Naive thymus-derived CD8-positive, alpha-beta T cell (primary cell): ENCODE data around the gene KLHL21. TPM values are rescaled to one million over a fixed set of nuclear protein-coding genes. Genes with fewer than 3 reads are reported as not detected.
"Not testable (repeated sequence)": the region's sequence is repeated elsewhere in the genome, so short reads cannot be mapped to it uniquely, and the experiment has no call there.

Experiments
- ATAC-seq, 2 donors: fragments of 150-1000 bp; cut with Tn5 transposase in 1 of 2; sonication (Bioruptor Pico), chemical (Tn5 transposase) in 1 of 2; 1 replicate in 1 of 2; 2 replicates in 1 of 2; pipeline ENCODE4 v1.10.0; 2021; ENCODE audit warnings: mild to moderate bottlenecking in 2 of 2, moderate library complexity in 2 of 2
- POLR2A ChIA-PET: fragments of 350-600 bp; sonication (Branson Sonifier 250); formaldehyde crosslinking; loops from one replicate; lab custom pipeline; 2021; ENCODE audit warnings: antibody characterized with exemption; lab: Charles Lee
- DNase-seq, 10 donors: peaks; one replicate each; pipeline versions ENCODE4 v3.0.0 to v3.0.0-alpha.2; 2020 to 2022
- H3K27ac Mint-ChIP-seq, 10 donors: one replicate each; pipeline ENCODE4 v1.8.0; 2020 to 2022; ENCODE audit warnings: mild to moderate bottlenecking in 10 of 10, mixed read lengths in 10 of 10, moderate library complexity in 4 of 10, inconsistent platforms in 1 of 10
- H3K27me3 Mint-ChIP-seq, 5 donors: one replicate each; pipeline ENCODE4 v1.8.0; 2021 to 2022; ENCODE audit warnings: mixed read lengths in 5 of 5
- H3K36me3 Mint-ChIP-seq, 3 donors: one replicate each; pipeline ENCODE4 v1.8.0; 2020 to 2022; ENCODE audit warnings: mixed read lengths in 3 of 3, mild to moderate bottlenecking in 2 of 3, inconsistent platforms in 1 of 3
- H3K4me1 Mint-ChIP-seq, 4 donors: one replicate each; pipeline ENCODE4 v1.8.0; 2021 to 2022; ENCODE audit warnings: mixed read lengths in 4 of 4
- H3K4me3 Mint-ChIP-seq, 10 donors: one replicate each; pipeline ENCODE4 v1.8.0; 2020 to 2022; ENCODE audit warnings: mild to moderate bottlenecking in 10 of 10, mixed read lengths in 10 of 10, moderate library complexity in 6 of 10, inconsistent platforms in 1 of 10
- H3K9me3 Mint-ChIP-seq, 9 donors: one replicate each; pipeline ENCODE4 v1.8.0; 2020 to 2022; ENCODE audit warnings: mixed read lengths in 9 of 9, mild to moderate bottlenecking in 3 of 9, inconsistent platforms in 1 of 9, moderate library complexity in 1 of 9
- polyA plus RNA-seq, 3 donors: library from polyadenylated mRNA; unstranded; fragments of 300-500 nt; fragmentation: Illumina TruSeq; gene quantifications; one replicate each; pipeline ENCODE4 v1.2.3, GENCODE V29; 2021
- total RNA-seq, 8 experiments: library from RNA in 2 of 8; stranded (reverse) in 2 of 8; gene quantifications; one replicate each; pipeline ENCODE4 v1.2.3 and lab custom pipeline; 2021 to 2026

The KLHL21 gene
- total and polyA plus RNA-seq, 5 experiments from 2014 or later, result 15.7 to 67.7 (median 26.4) TPM

DNA sequence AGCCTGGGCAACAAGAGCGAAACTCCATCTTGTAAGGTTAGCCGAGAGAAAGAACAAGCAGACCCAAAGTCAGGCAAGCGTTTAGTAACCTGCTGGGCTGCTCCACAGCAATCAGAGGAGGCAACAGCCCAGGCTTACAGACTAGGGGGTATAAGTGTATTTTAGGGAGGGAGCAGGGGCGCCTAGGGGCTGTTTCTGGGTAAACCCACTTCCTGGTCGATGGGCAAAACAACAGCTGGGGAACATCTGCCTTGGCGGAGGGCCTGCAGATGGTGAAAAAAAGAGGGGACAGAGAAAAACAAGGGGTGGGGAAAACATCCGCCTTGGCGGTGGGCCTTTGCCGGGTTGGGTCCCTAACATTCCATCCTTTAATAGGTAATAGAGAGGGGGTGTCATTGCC lies 42.4 kb downstream of the KLHL21 start:
- Mint-ChIP-seq H3K4me1 (peaks cover 0 to 5% (median under 1%) of the 10 kb centered on the region in 4 donors), H3K4me3 (no peak overlapping the region), H3K36me3 (no peaks in the 10 kb centered on the region), H3K27me3 (no peaks in the 10 kb centered on the region), H3K9me3 (no peaks in the 10 kb centered on the region), H3K27ac (peak overlapping the region in 1 of 10 donors; percentile 70)
- POLR2A ChIA-PET, result interaction anchor here (0.6 to 0.7 kb wide), 2 partner anchors 37 to 68 kb away, joined by 3 to 7 read pairs; no protein-coding TSS in a partner anchor
- ATAC-seq, result no peak
- DNase-seq, result no peak

DNA sequence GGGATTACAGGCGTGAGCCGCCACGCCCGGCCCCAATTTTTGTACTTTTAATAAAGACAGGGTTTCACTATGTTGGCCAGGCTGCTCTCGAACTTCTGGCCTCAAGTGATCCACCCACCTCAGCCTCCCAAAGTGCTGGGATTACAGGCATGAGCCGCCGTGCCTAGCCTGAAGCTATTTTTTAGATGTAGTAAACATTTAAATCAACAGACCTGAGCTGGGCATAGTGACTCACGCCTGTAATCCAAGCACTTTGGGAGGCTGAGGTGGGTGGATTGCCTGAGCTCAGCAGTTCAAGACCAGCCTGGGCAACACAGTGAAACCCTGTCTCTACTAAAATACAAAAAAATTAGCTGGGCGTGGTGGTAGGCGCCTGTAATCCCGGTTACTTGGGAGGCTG lies 43.5 kb downstream of the KLHL21 start:
- H3K9me3 Mint-ChIP-seq, H3K27ac Mint-ChIP-seq, DNase-seq, ATAC-seq, H3K4me3 Mint-ChIP-seq, POLR2A ChIA-PET, H3K36me3 Mint-ChIP-seq, H3K27me3 Mint-ChIP-seq: not testable (repeated sequence)
- H3K4me1 Mint-ChIP-seq, result peaks cover 0 to 12% (median 4%) of the 10 kb centered on the region in 4 donors

DNA sequence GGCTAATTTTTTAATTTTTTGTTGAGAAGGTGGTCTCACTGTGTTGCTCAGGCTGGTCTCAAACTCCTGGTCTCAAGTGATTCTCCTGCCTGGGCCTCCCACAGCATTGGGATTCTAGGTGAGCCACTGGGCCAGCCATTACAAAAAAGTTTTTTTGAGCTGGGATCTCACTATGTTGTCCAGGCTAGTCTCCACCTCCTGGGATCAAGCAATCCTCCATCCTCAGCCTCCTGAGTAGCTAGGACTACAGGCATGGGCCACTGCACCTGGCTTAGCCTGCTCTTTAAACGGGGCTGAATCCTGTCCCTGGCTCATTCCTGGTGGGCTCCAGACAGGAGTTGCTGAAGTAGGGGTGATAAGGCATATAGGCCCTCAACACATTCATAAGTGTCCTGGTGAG lies 45.1 kb downstream of the KLHL21 start:
- ATAC-seq (no peak), DNase-seq (no peak)
- no peaks in the 10 kb centered on the region for H3K27me3 Mint-ChIP-seq
- H3K36me3 Mint-ChIP-seq, result peaks cover 0 to 3% (median 0%) of the 10 kb centered on the region in 3 donors
- no peak overlapping the region for H3K27ac Mint-ChIP-seq
- POLR2A ChIA-PET, result interaction anchor here (1.3 kb wide), 1 partner anchor 17 kb away, joined by 4 read pairs; no protein-coding TSS in a partner anchor
- peaks cover 0 to 18% (median 11%) of the 10 kb centered on the region in 4 donors for H3K4me1 Mint-ChIP-seq
- no peaks in the 10 kb centered on the region for H3K9me3 Mint-ChIP-seq
- H3K4me3 Mint-ChIP-seq, result no peak overlapping the region

DNA sequence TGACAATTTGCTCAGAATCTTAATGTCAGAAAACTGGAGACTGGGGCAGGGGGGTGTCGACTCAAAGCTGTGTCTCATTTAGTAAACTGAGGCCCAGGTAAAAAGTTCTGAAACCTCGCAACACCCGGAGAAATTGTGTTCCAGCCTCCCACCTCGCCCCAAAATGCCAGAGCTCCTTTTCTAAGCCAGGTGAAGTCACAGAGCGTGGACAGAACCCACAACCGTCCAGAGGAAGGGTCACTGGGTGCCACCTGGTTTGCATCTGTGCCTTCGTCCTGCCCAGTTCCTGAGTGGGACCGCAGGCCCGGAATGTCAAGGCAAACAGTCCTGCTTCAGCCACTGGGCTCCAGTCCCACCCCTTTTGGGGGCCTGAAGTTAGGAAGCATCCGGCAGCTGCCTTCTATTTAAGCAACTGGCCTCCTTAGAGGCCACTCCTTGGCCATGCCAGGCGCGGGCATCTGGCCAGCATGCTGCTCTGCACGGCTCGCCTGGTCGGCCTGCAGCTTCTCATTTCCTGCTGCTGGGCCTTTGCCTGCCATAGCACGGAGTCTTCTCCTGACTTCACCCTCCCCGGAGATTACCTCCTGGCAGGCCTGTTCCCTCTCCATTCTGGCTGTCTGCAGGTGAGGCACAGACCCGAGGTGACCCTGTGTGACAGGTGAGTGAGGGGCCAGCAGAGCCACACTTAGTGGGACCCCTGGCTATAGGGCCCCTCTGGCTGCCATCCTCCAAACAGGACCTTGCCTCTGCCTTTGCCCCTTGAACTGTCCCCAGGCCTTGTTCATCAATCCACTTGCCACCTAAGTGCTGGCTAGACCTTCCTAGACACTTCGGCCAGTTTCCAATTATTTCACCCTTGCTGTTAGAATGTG lies 47.5 kb downstream of the KLHL21 start, which contains the start of gene TAS1R1:
Gene TAS1R1, plus strand, starts transcription at position 401 of the 872 bp plus-strand sequence. Its CDS starts 67 bp downstream, at position 468.
- Mint-ChIP-seq H3K4me3 (peak within 1 kb of the TSS; percentile 67 to 87 (median 78)), H3K4me1 (peaks cover 0 to 28% (median 17%) of the 10 kb centered on the region in 4 donors), H3K9me3 (no peaks in the 10 kb centered on the region), H3K27ac (peak within 1 kb of the TSS; percentile 61 to 89 (median 82)), H3K27me3 (no peaks in the 10 kb centered on the region), H3K36me3 (peaks cover 0 to 9% (median 2%) of the 10 kb centered on the region in 3 donors)
- ATAC-seq (no peak), DNase-seq (no peak)
- POLR2A ChIA-PET, result interaction anchor here (0.6 to 5.4 kb wide), 23 partner anchors 10 to 147 kb away, joined by 3 to 65 read pairs (median 5); partner anchors contain the start of genes DNAJC11, KLHL21, PHF13 and PLEKHG5

DNA sequence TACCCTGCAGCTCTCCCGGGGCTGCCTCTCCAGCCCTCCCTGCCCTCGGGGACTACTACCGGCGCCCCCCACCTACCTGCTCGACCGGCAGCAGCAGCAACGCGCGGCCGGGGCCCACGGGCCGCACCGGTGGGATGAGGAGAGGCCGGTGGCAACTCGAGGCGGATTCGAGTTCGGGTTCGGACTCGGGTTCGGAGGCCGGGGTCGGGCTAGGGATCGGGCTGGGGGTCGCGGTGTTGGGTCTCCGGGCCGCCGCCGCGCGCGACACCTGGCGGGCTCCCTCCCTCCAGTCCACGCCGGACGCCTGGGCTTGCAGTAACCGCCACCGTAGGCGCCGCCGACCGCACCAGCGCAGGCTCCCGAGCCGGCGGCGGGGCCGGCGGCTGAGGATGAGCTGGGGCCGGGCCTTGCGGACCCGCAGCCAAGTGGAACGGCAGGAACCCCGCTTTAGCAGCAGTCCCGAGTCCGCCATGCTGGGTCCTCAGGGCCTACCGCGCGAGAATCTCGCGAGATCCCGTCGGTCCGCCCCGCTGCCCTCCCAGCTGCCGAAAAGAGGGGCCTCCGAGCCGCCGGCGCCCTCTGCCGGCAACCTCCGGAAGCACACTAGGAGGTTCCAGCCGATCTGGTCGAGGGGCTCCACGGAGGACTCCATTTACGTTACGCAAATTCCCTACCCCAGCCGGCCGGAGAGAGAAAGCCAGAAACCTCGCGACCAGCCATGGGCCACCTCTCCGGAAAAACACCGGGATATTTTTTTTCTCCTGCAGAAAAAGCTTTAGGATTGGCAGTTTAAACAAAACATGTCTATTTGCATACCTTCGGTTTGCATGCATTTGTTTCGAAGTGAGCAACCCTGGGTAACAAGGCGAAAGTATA lies 48.4 kb downstream of the KLHL21 start, which contains the start of gene NOL9:
Gene NOL9, minus strand, starts transcription at position 483 of the 876 bp plus-strand sequence. Its CDS starts 11 bp downstream, at position 472.
- POLR2A ChIA-PET, result interaction anchor here (0.6 to 5.4 kb wide), 24 partner anchors 9 to 148 kb away, joined by 3 to 65 read pairs (median 5); partner anchors contain the start of genes DNAJC11, KLHL21, PHF13 and PLEKHG5
- Mint-ChIP-seq H3K4me3 (peak within 1 kb of the TSS; percentile 71 to 87 (median 78)), H3K27me3 (no peaks in the 10 kb centered on the region), H3K9me3 (no peaks in the 10 kb centered on the region), H3K4me1 (peaks cover 0 to 28% (median 17%) of the 10 kb centered on the region in 4 donors), H3K27ac (peak within 1 kb of the TSS; percentile 61 to 89 (median 82)), H3K36me3 (peaks cover 0 to 18% (median 3%) of the 10 kb centered on the region in 3 donors)
- ATAC-seq (peak; percentile 98), DNase-seq (peak; percentile 91 to 96 (median 95))

DNA sequence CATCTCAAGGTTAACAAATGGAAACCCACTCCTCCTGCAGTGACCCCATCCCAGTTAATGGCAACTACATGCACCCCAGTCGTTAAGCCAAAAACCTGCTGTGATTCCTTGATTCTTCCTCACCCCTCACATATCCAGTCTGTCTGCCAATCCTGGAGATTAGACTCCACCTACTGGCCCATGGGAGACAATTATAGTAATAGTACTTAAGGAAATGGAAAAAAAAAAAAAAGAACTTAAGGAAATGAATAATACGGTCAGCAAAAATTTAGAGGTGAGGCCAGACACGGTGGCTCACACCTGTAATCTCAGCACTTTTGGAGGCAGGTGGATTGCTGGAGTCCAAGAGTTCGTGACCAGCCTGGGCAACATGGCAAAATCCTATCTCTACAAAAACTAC lies 55.4 kb downstream of the KLHL21 start:
- Mint-ChIP-seq H3K27ac (peak overlapping the region; percentile 84 to 96 (median 93)), H3K36me3 (peaks cover 0 to 74% (median 25%) of the 10 kb centered on the region in 3 donors), H3K4me3 (peak overlapping the region in 2 of 10 donors; percentile 37 to 38), H3K4me1 (peaks cover 16 to 39% (median 32%) of the 10 kb centered on the region in 4 donors), H3K27me3 (no peaks in the 10 kb centered on the region), H3K9me3 (no peaks in the 10 kb centered on the region)
- ATAC-seq, result no peak
- no peak for DNase-seq
- POLR2A ChIA-PET, result interaction anchor here (0.9 to 3.2 kb wide), 3 partner anchors 53 to 56 kb away, joined by 3 to 30 read pairs (median 5); partner anchors contain the start of gene PLEKHG5

DNA sequence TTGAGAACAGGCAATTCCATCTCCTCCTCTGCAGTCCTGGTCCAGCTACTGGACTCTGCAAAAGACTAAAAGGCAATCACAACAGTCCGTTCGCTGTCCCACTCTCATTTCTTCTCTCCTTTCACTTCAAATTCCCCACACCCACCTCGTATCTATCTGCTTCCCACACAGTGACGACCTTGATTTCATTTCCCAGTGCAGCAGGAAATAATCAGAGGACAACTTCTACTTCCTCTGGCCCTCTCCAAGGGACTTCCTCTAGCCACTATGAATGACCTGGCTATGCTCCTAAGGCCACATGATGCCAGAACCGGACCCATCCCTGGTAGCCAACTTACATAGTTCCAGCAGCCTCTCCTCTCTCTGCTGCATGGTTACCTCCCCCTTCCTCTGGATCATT lies 56.3 kb downstream of the KLHL21 start:
- H3K9me3 Mint-ChIP-seq, result no peaks in the 10 kb centered on the region

DNA sequence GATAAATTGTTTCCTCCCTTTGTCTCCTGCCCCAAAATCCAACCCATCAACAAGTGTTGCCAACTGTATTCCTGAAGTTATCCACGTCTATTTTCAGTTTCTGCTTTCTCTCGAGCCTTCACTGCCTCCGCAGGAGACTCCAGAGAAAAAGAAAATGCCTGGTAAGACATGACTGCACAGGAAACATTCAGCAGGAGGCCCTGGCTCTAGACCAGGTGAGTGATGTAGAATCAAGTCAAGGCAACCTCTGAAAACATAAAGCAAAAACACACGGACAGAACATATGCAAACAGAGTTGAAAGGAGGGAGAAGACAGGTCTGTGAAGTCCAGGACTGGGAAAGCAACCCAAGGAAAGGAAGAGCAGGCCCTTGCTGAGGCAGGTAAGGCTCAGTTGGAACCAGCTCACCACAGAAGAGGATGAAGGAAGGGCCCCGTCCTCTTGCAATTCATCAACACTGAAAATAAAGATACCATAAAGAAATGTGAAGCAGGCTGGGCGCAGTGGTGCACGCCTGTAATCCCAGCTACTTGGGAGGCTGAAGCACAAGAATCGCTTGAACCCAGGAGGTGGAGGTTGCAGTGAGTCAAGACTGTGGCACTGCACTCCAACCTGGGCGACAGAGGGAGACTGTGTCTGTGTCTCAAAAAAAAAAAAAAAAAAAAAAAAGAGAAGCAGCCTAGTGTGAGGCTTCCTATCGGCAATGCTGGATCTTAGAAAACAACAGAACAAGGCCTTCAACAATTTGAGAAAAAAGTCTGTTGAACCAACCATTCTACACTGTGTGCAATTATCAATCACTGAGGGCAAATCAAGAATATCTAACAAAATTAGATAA lies 57.2 kb downstream of the KLHL21 start:
- Mint-ChIP-seq H3K4me1 (peaks cover 16 to 32% (median 28%) of the 10 kb centered on the region in 4 donors), H3K36me3 (peaks cover 0 to 88% (median 29%) of the 10 kb centered on the region in 3 donors), H3K27me3 (no peaks in the 10 kb centered on the region), H3K27ac (peak overlapping the region; percentile 84 to 96 (median 93)), H3K4me3 (peak overlapping the region; percentile 22 to 82 (median 62)), H3K9me3 (no peaks in the 10 kb centered on the region)
- DNase-seq, result peak in 3 of 10 donors; percentile 25 to 41 (median 29)
- POLR2A ChIA-PET, result interaction anchor here (0.6 to 3.2 kb wide), 7 partner anchors 9 to 190 kb away, joined by 3 to 34 read pairs (median 4); partner anchors contain the start of genes NOL9, PLEKHG5 and TAS1R1
- peak; percentile 71 to 85 for ATAC-seq

More for the DNA sequence above, 56.3 kb downstream of the KLHL21 start:
- Mint-ChIP-seq H3K4me1 (peaks cover 16 to 35% (median 30%) of the 10 kb centered on the region in 4 donors), H3K4me3 (peak overlapping the region in 9 of 10 donors; percentile 15 to 82 (median 44)), H3K27me3 (no peaks in the 10 kb centered on the region), H3K27ac (peak overlapping the region; percentile 84 to 96 (median 93)), H3K36me3 (peaks cover 0 to 84% (median 29%) of the 10 kb centered on the region in 3 donors)
- DNase-seq (no peak), ATAC-seq (no peak)
- POLR2A ChIA-PET, result interaction anchor here (0.6 to 3.2 kb wide), 4 partner anchors 8 to 152 kb away, joined by 4 to 34 read pairs (median 18); partner anchors contain the start of genes NOL9, PLEKHG5 and TAS1R1

DNA sequence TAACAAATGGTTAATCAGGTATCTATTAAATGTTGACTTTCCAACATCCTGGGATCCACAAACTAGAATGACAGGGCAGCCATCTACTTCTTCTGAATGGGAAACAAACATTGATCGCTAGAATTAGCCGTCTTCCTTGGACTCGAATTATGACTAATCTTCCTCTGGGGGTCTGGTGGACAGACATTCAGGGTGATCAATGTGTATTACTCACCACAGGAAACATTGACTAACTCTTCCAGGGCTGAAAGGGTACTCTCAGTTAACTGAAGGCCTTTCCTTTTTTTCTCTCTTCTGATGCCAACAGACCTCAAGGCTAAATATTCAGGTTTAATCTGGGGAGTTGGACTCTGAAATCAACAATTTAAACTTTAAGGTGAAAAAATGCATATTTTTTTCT lies 57.8 kb downstream of the KLHL21 start:
- H3K4me1 Mint-ChIP-seq, result peaks cover 16 to 29% (median 27%) of the 10 kb centered on the region in 4 donors
- peak overlapping the region in 9 of 10 donors; percentile 84 to 96 (median 92) for H3K27ac Mint-ChIP-seq
- H3K9me3 Mint-ChIP-seq, result no peaks in the 10 kb centered on the region
- ATAC-seq, result no peak
- DNase-seq, result no peak
- peaks cover 0 to 84% (median 27%) of the 10 kb centered on the region in 3 donors for H3K36me3 Mint-ChIP-seq
- POLR2A ChIA-PET, result interaction anchor here (0.6 to 3.2 kb wide), 6 partner anchors 10 to 59 kb away, joined by 3 to 34 read pairs (median 5); partner anchors contain the start of genes NOL9, PLEKHG5 and TAS1R1
- H3K4me3 Mint-ChIP-seq, result peak overlapping the region in 5 of 10 donors; percentile 22 to 82 (median 41)
- H3K27me3 Mint-ChIP-seq, result no peaks in the 10 kb centered on the region
